HG03066 (cell line): ENCODE measurements around the gene ZNF48.

Experiments used
- ATAC-seq: cut with Tn5 transposase; IDR thresholded peaks from one replicate; pipeline ENCODE4 v1.9.1; 2021; ENCODE audit warnings: low read depth; ENCODE audit not compliant: unreplicated experiment

ZNF48 gene

DNA sequence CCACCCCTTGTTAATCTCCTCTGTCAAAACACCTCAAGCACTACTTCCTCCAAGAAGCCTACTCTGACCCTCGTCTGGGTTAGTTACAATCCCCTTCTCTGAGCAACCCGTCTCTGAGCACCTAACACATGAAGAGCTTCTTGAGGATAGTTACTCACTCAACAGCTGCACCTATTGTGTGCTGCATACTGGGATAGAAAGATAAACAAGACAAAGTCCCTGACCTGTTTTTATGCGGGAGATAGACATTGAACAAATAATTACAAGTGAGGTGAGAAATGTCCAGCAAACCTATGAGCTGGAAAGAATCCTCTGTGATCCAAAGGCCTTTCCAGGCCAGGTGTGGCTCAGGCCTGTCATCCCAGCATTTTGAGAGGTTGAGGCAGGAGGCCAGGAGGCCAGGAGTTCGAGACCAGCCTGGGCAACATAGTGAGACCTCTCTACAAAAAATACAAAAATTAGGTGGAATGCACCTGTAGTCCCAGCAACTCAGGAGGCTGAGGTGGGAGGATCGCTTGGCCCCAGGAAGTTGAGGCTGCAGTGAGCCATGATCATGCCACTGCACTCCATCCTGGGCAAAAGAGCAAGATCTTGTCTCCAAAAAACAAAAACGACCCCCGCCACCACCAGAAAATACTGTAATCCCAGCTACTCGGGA is 6.7 kb downstream of the ZNF48 start:
- ATAC-seq: no peak

DNA sequence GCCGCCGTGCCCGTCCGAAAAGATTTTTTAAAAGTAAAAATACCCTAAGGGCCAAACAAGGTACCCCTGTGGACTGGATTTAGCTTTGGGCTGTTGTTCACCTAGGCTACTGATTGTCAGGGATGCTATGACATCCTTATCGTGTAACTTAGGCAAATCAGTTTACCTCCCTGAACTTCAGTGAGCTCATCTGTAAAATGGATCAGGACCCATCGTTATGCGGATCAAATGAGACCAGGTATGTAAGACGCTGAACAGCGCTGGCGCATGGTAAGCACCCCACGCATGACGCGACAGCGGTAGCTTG is 11.5 kb downstream of the ZNF48 start:
- no peak for ATAC-seq

DNA sequence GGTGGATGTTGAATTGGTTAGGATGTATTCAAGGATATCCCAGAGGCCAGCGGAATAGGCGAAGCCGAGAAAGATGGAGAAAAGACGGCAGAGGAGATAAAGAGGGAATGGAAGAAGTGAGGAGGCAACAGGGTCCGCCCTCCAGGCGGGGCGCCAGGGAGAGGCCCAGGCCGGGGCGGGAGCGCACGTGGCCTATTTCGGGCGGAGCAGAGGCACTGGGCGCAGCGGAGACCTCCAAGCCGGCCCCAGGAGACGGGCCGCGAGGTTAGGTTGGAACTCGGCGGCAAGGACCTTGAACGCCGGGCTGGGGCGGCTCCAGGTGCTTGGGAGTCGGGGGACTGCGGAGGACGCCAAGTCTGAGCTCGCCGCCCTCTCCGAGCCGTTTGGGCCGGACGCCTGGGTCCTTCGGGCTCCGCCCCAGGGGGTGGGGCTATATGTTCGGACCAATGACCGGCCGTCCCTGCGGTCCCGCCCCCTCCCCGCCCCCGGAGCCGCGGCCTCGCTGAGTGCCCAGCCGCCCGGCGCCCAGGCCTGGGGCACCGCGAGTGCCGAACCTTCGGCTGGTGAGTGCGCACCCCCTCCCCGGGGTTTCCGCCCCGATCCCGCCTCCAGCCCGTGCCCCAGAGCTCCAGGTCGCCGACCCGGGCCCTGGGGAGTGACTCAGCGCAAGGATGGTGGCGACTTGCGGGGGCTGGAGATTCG is 12.0 kb downstream of the ZNF48 start, which contains the start of gene ZNF771:
Gene ZNF771 (plus strand): TSS at position 505 of the 702 bp plus-strand sequence. CDS start 448 bp downstream, outside the sequence.
- peak; percentile 67 for ATAC-seq

DNA sequence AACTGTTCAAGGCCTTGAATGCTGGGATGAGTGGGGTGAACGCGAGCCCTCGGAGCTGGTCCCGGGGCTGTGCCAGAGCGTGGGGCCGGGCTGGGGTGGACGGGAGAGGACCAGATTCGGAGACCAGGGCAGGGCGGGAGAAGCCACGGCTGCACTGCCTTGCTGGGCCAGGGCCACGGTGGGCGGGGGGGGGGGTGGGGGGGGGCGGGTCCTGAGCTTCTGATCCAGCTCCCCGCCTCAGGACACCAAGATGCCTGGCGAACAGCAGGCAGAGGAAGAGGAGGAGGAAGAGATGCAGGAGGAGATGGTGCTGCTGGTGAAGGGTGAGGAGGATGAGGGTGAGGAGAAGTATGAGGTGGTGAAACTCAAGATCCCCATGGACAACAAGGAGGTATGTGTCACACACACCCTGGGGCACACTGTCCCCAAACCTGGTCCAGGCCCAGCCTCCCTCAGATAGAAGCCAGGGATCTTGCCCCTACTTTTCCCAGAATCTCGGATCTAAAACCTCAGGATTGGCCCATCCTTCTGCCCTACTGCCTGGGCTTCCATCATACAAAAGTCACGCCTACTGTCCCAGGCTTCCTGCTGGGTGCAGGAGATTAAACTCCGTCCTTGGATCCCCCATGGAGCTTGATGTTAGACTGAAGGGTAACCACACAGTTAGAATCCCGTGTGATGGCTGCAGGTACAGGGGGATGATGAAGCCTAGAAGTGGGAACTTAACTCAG is 12.7 kb downstream of the ZNF48 start:
- no peak for ATAC-seq

DNA sequence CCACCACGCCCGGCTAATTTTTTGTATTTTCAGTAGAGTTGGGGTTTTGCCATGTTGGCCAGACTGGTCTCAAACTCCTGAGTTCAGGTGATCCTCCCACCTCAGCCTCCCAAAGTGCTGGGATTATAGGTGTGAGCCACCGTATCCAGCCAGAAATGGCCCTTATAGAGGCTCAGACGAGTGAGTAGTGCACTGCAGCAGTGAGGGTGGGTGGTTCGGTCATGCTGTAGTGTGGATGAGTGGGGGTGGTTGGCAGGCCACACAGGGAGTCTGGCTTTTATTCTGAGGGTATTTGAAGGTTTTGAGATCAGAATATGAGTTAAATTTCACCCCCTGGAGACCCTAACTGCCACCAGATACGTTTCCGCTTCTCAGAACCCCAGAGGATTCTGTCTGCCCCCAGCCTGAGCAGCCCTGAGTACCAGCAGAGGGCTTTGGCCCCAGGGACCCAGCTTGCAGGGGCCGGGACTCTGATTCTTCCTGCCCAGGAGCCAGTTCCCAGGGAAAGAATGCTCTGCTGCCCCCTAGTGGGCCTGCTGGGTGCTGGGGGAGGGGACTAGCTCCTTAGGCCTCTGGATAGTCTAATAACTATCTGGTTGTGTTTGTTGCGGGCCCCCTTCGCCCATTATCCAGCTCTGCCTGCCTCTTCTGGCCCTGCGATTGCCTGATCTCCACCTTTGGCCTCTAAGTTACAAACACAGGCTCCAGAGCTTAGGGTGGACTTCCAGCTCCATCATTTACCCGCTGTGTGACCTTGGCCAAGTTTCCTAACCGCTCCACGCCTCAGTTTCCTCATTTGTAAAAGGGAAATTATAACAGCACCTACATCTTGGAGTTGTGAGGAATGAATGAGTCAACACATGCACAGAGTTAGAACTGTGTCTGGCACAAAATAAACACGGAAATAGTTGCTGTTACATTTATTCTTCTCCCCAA is 14.2 kb downstream of the ZNF48 start:
- ATAC-seq: peak; percentile 53

DNA sequence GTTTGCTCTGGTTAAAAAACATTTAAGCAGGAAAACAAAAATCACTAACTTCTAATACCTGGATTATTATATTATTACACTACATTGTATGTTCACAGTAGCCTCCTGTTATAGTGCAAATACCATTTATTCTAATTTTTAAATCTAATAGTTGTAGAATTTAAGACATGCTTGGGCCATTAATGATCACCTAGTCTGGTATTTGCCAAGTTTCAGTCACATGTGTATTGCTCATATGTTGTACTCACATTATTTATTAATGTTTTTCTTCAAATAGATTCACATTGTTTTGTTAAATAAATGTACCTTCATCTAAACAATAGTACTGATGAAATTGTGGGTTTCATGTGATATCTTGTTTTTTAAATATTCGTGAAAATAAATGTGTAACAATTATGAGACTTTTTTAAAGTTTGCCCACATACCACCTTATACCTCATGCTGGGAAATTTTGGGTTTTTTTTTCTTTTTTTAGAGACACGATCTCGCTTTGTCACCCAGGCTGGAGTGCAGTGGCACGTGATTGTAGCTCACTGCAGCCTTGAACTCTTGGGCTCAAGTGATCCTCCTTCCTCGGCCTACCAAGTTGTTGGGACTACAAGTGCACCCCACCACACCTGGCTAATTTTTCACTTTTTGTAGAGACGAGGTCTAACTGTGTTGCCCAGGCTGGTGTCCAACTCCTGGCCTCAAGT is 18.0 kb downstream of the ZNF48 start:
- no peak for ATAC-seq

DNA sequence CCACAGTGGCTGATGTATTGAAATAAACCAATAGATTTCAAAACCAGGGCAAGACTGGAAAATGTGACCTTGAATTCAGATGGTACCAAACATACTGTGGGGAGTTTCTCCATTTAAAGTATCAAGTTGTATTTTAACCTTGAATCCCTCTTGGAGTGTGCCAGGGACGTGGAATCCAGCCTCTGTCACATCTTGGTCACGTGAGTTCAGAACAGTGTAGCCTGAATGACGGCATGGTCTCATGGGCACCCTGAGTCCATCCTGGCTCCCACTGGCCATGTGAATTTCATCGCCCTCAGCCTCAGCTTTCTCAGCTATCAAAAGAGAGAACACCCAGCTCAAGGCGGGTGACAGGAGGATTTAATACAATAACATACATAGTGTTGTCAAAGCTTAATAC is 18.9 kb downstream of the ZNF48 start:
- ATAC-seq: no peak

DNA sequence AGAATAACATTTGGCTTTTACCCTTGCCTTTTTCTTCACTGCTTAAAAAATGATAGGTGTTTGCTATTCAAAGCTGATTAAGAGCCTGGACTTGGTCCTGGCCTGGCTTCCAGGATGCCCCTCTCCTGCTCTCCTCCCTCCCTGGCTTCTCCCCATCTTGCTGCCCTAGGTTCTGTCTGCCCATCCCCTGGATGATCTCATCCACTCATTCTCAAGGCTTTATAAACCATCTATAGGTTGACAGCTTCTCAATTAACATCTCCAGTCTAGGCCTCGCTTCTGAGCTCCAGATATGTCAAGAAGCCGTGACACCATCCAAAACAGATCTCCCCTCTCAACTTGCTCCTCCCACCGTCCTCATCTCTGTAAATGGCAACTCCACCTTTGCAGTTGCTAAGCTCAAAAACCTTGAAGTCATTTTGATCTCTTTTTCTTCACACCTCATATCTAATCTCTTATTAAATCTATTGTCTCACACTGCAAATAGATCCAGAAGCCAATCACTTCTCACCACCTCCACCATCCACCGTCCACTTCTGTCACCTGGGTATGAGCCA is 20.9 kb downstream of the ZNF48 start:
- no peak for ATAC-seq

DNA sequence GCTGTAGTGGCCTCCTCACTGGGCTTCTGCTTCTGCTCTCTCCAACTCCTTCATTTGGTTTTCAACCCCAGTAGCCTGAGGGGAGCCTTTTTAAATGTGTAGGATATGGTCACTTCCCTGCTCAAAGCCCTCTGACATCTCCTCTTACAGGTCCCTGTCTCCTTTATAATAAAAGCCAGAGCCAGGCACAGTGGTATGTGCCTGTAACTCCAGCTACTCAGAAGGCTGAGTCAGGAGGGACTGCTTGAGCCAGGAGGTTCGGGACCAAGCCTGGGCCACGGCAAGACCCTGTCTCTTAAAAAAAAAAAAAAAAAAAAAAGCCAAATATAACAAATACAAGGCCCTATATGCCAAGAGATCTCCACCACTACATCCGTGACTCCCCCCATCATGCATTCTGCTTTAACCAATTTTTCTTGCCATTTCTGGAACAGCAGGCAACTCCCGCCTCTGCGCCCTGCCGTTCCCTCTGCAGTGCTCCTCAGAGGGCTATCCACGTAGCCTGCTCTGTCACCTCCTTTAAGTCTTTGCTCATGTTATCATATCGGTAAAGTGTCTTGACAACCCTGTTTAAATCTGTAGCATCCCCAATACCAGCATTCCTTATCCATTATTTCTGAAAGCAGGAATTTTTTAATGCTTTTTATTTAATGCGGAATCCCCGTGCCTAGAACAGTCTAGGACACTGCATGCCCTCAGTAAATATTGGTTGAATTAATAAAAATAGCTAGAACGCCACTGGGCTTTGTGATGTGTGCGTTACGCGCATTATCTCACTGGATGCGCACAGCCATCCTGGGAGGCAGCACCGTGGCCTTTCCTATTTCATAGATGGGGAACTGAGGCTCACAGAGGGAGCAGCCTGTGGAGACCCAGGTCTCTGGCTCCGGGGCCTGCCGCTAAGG is 21.7 kb downstream of the ZNF48 start:
- ATAC-seq: no peak

DNA sequence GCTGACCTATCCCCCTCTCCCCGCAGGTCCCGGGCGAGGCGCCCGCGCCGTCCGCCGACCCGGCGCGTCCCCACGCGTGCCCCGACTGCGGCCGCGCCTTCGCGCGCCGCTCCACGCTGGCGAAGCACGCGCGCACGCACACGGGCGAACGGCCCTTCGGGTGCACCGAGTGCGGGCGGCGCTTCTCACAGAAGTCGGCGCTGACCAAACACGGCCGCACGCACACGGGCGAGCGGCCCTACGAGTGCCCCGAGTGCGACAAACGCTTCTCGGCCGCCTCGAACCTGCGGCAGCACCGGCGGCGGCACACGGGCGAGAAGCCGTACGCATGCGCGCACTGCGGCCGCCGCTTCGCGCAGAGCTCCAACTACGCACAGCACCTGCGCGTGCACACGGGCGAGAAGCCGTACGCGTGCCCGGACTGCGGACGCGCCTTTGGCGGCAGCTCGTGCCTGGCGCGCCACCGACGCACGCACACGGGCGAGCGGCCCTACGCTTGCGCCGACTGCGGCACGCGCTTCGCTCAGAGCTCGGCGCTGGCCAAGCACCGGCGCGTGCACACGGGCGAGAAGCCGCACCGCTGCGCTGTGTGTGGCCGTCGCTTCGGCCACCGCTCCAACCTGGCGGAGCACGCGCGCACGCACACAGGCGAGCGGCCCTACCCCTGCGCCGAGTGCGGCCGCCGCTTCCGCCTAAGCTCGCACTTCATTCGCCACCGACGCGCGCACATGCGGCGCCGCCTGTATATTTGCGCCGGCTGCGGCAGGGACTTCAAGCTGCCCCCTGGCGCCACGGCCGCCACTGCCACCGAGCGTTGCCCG is 22.5 kb downstream of the ZNF48 start:
- peak; percentile 56 for ATAC-seq

DNA sequence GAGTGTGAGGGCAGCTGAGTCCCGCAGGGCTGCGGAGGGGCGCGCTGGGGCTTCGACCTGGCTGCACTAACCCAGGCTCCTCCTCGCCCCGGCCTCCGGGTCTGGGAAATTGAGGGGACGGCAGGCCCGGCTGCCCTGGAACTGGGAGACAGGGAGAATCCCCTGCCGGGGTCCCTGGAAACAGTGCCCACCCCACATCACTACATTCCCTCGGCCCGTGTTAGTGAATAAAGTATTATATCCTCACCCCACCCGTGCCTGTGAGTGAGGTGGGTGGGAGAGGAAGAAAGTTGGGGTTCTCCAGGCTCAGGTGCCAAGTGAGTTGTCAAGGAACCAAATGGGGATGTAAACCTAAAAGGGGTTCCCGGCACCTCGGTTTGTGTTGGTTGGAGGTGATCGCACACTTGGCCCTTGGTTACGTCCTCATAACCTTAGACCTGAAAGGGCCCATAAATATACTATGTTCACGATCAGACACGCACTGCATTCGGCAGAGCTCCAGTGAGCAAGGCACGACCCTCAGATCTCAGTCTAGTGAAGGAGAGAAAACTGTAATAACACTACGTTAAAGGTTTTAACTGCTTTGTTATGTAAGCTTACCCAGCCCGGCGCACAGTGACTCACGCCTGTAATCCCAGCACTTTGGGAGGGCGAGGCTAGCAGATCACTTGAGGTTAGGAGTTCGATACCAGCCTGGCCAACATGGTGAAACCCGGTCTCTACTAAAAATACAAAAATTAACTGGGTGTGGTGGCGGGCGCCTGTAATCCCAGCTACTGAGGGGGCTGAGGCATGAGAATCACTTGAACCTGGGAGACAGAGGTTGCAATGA is 23.3 kb downstream of the ZNF48 start:
- ATAC-seq: no peak

DNA sequence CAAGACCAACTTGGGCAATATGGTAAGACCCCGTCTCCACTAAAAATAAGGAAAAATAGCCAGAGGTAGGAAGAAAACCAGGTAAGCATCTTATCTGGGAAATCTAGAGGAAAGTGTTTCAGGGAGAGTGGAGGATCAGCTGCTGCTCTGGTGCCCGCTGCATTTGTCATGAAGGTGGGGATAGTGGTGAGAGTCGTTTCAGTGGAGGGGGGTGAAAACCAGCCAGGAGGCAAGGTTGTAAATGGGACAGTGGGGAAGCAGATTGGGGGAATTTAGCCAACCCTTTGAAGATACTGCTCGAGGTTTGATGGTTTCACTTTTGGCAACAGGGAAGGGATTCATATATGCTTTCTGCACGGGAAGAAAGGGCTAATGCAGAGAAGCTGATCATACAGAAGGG is 25.8 kb downstream of the ZNF48 start:
- ATAC-seq: no peak

DNA sequence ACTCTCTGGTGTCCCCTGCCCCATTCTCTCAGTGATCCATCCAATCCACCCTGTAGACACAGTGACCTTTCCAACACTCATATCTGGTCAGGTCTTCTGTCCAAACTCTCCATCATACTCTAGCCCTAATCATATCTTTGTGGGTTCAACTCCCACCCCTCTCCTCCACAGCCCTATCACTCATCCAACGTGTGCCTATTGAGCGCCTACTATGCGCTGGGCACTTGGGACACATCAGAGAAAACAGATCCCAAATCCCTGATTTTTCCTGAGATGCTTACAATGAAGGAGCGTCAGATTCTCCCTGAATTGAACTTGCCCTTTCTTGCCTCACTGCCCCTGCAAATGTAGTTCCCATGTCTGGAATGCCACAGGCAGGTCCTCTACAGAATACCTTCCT is 32.8 kb downstream of the ZNF48 start:
- no peak for ATAC-seq

DNA sequence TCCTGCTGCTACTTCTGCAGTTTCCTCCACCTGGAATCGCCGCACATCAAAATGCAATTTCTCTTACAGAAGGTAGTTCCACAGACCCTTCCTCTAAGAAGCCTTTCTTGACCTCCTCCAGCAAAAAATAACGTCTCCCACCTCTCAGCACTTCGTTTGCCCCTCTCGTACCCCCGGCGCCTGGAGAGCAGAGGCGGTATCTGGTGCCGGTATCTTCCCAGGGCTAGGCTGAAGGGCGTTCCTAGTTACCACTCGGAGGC is 34.1 kb downstream of the ZNF48 start:
- no peak for ATAC-seq

DNA sequence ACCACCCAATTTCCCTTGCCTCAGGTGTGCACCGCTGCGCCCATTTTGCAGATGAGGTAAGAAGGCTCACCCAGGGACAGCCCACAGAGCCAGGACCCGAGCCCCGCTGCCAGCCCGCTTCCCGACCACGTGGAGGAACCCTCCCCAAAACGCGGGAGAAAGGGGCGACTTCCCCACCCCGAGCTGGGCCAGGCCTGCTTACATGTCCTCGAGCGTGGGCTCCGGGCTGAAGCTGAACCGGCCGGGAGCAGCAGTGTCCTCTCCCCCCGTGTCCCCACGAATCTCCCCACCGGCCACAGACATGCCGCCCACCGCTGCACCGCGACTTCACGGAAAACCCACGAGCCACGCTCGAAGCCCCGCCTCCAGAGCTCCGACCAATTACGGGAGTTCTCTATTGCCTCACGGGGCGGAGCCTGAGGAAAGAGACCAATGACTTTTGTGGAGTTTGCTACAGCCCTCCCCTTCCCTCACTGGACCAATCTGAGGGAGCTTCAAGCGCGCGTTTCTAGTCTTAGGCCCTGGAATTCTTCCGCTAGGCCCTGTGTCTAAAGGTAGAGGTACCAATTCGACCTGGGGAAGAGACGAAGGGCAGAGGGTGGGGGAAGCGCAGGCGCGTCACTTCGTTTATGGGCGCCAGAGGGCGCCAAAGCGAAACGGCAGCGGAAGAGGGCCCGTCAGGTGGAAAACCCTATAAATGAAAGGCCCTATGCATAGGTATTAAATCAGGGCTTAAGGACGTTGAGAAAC is 34.6 kb downstream of the ZNF48 start, which contains the start of gene DCTPP1:
Gene DCTPP1 (minus strand): TSS at position 353 of the 750 bp plus-strand sequence. CDS start 50 bp downstream, at position 303.
- ATAC-seq: peak; percentile 98

DNA sequence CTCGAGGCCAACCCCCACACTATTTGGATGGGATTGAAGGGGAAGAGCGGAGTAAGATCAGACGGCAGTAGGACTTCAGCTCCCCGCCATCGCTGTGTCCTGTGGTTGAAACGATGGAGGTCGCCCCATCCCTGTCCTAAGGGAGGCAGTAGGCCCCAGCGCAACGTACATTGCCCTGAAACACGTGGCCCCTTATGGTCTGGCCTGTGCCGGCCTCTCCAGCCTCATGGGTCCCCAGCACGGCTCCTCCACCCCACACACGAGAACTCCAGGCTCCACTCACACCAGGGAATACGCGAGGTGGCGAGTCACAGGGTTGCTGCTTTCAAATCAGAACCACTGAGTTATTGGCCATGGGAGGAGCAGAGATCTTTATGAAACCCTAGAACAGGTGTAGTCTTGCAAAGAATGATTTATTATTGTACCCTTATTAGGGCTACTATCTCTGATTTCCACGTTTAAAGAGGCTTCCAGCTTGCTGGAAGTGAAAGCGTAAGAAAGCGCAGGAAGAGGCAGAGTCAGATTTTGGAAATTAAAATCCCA is 35.3 kb downstream of the ZNF48 start:
- ATAC-seq: no peak
